ENCODE results near the gene STRIP1. TPM values are rescaled to one million over a fixed set of nuclear protein-coding genes. Genes with fewer than 3 reads are reported as not detected.
"Not testable (repeated sequence)": the region's sequence is repeated elsewhere in the genome, so short reads cannot be mapped to it uniquely, and the experiment has no call there.

Gene STRIP1
- total RNA-seq, 1 donor: 50.3 TPM

- H3K4me3 ChIP-seq (ENCODE audit: low read depth, low read length): no peak within 1 kb of the TSS
- no peak for TF ChIP-seq CTCF (IDR thresholded peaks at IDR 0.05; ENCODE audit: insufficient read depth, low read length)
- DNase-seq (ENCODE audit: low read depth): no peak
These were observed 36.3 kb downstream of the STRIP1 start, which contains the start of gene ALX3 for GRCh38 chr1:110070671-110071242. Gene ALX3, minus strand, starts transcription at chr1:110070672. Its CDS starts 60 bp downstream, at chr1:110070612.

- no peak overlapping the region for H3K4me3 ChIP-seq (ENCODE audit: low read depth, low read length)
- DNase-seq (ENCODE audit: low read depth): no peak
- no peak for TF ChIP-seq CTCF (IDR thresholded peaks at IDR 0.05; ENCODE audit: insufficient read depth, low read length)
These were observed 39.7 kb downstream of the STRIP1 start for GRCh38 chr1:110074166-110074565.

DNA sequence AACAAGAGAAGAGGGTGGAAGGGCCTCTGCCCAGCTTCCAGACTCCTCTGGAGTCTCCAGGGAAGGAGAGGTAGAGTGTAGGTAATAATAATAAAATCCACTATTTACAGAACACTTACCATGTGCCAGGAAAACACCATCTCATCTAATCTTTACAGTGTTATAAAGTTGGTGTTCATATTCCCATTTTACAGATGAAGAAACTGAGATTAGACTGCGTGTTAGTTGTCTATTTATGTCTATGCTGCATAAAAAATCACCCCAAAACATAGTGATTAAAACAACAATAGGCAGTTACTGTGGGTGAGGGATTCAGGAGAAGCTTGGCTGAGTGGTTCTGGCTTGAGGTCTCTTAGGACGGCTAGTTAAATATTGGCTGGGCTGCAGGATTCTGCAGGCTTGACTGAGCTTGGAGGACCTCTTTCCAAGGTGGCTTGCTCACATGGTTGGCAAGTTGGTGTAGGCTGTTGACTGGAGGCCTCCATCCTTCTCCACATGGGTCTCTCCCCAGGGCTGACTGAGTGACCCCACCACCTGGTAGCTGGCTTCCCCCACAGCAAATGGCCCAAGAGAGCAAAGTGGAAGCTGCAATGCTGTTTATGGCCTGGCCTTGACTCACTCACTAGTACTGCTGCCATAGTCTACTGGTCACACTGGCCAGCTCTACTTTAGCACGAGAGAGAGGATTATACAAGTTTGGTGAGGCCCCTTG, 42.5 kb downstream of the STRIP1 start:
- TF ChIP-seq CTCF (IDR thresholded peaks at IDR 0.05; ENCODE audit: insufficient read depth, low read length): no peak
- DNase-seq (ENCODE audit: low read depth): no peak
- H3K4me3 ChIP-seq (ENCODE audit: low read depth, low read length): no peak overlapping the region

- not testable (repeated sequence) for H3K4me3 ChIP-seq (ENCODE audit: low read depth, low read length); DNase-seq (ENCODE audit: low read depth)
These were observed 45.6 kb downstream of the STRIP1 start for GRCh38 chr1:110079995-110080394.

GRCh38 chr1:110081061-110081460, 46.6 kb downstream of the STRIP1 start:
- H3K4me3 ChIP-seq (ENCODE audit: low read depth, low read length): no peak overlapping the region
- no peak for TF ChIP-seq CTCF (IDR thresholded peaks at IDR 0.05; ENCODE audit: insufficient read depth, low read length)
- no peak for DNase-seq (ENCODE audit: low read depth)

GRCh38 chr1:110082477-110082876, 48.1 kb downstream of the STRIP1 start:
- TF ChIP-seq CTCF (IDR thresholded peaks at IDR 0.05; ENCODE audit: insufficient read depth, low read length): no peak
- no peak overlapping the region for H3K4me3 ChIP-seq (ENCODE audit: low read depth, low read length)
- DNase-seq (ENCODE audit: low read depth): no peak

DNA sequence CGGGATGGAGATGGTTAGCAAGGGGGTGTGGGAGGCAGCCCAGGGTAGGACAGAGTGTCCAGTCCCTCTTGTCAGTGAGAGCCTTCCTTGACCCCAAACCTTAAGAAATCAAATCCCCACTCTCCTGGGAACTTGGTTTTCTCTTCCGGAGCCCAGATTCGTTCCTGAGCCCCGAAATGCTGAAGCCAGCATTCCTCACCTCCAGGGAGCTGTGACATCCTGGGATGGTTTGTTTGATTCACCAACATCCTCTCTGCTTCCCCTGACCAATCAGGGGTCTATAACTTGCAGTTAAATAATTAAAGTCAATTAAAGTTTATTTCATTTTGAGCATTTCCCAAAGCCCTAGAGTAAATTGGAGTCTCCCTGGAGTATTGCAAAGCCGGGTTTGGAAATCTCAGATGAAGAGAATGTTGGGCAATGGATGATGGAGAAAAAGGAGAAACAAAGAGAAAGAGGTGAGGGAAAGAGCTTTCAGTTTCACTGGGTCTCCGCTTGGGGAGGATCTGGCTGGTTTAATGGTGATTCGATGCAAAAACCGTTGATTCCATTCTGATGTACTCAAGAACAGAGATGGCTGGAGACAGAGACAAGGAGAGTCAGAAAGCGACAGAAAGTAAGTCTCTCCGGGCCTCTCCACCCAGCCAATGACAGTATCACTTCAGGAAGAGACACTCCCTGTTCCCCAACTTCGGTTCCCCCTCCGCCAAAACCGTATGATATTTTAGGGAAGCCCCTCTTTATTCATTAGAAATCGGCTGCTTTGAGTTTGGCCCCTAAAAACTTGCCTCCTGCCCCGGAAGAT, 48.8 kb downstream of the STRIP1 start:
- peak overlapping the region; percentile 23 for H3K4me3 ChIP-seq (ENCODE audit: low read depth, low read length)
- peak; percentile 17 for DNase-seq (ENCODE audit: low read depth)
- TF ChIP-seq CTCF (IDR thresholded peaks at IDR 0.05; ENCODE audit: insufficient read depth, low read length): no peak

Measured in fibroblast of the aortic adventitia (primary cell).